ENCODE measurements around the gene TIA1. TPM values are rescaled to one million over a fixed set of nuclear protein-coding genes. Genes with fewer than 3 reads are reported as not detected.

Gene TIA1
- total RNA-seq, 4 donors from 2014 or later: 38.1 to 170 (median 53.9) TPM

DNA sequence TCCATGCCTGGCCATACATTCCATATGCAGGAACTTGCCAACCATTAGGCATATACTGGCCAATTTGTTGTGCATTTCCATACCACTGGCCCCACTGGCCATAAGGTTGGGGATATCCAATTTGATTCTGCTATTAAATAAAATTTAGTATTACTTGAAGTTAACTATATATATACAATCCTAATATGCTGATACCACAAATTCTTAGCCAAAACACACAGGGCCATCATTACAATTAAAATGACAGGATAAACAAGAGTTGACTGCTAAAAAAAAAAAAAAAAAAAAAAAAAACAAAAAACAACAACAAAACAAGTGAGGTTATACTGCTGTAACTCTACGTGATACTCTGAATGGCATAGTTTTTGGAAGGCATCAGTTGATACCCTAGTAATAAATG is 34.1 kb downstream of the TIA1 start:
- DNase-seq (ENCODE audit: low spot score): no peak
- no peak for ATAC-seq (ENCODE audit: low FRiP score)
- TF ChIP-seq, protein P1, sequence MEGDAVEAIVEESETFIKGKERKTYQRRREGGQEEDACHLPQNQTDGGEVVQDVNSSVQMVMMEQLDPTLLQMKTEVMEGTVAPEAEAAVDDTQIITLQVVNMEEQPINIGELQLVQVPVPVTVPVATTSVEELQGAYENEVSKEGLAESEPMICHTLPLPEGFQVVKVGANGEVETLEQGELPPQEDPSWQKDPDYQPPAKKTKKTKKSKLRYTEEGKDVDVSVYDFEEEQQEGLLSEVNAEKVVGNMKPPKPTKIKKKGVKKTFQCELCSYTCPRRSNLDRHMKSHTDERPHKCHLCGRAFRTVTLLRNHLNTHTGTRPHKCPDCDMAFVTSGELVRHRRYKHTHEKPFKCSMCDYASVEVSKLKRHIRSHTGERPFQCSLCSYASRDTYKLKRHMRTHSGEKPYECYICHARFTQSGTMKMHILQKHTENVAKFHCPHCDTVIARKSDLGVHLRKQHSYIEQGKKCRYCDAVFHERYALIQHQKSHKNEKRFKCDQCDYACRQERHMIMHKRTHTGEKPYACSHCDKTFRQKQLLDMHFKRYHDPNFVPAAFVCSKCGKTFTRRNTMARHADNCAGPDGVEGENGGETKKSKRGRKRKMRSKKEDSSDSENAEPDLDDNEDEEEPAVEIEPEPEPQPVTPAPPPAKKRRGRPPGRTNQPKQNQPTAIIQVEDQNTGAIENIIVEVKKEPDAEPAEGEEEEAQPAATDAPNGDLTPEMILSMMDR (IDR thresholded peaks at IDR 0.05): no peak

DNA sequence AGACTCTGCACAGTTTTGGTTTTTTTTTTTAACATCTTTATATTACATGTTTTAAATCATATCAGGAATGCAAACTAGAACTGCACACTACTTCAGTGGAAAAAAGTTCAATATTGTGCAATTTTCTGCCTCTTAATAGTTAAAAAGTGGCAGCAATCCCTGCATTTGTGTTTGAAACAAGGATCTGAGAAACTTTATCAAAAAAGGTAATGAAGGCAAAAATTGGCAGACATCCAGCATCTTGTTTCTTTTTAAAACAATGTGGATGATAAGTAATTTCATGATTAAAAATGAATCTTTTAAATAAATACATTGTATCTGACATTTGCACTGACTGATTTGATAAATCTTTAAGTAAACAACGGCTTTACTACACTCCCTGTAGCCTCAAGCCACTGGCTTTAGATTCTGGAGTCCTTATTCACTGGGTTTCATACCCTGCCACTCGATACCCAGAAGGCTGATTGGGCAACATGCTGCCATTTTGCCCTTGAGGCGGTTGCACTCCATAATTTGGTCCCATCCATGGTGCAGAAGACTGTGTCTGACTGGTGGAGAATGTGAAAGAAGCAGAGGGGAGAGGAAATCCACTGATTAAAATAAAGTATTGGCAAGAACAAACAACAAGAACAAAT is 36.0 kb downstream of the TIA1 start:
- no peak for ATAC-seq (ENCODE audit: low FRiP score)
- TF ChIP-seq, protein P1 (IDR thresholded peaks at IDR 0.05): no peak
- DNase-seq (ENCODE audit: low spot score): no peak

DNA sequence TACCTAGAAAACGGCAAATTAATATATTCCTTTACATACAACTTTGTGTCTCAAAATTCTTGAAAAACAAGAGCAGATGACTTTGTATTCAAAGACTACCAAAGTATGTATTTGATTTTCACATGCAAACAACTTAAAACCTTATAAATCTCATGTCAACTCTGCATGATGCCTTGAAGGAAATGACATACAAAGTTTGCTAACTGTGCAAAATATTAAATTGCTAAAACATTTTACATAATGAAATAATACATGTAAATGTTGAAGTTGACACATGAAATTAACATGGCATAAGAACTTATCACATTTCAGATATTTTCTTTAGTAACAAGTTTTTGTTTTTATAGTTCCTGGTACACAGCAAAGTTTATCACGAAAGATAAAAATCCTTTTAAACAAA is 36.8 kb downstream of the TIA1 start:
- ATAC-seq (ENCODE audit: low FRiP score): no peak
- no peak for DNase-seq (ENCODE audit: low spot score)
- TF ChIP-seq, protein P1 (IDR thresholded peaks at IDR 0.05): no peak

DNA sequence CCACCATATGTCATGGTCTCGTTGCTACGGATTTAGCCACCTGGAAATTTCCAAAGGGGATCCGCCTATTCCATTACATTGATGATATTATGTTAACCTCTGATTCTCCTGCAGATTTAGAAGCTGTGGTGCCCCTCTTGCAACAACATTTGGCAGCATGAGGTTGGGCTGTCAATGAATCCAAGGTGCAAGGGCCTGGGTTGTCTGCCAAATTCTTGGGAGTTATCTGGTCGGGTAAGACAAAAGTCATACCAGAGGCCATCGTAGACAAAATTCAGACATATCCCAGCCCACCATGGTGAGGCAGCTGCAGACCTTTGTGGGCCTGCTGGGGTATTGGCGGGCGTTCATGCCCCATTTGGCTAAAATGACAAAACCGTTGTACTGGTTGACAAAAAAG is 44.0 kb downstream of the TIA1 start:
- TF ChIP-seq, protein P1 (IDR thresholded peaks at IDR 0.05): no peak
- no peak for ATAC-seq (ENCODE audit: low FRiP score)
- DNase-seq (ENCODE audit: low spot score): no peak

DNA sequence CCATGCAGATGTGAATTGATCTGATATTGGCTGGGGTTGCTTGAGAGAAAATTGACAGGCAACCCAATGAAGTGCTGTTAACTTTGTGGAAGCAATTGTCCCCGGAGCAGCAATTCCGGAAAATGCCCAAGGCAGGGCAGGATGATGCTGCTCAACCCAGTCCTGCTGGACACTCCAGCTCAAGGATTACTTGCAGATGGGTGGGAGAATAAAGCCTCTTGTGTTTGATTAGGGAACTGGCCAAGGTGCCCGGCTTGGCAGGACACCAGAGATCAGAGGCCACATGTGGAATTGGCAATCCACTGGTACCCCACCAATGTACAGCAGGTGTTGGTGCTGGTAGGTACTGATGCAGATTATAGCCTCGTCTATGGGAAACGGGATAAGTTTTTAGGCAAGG is 45.3 kb downstream of the TIA1 start:
- ATAC-seq (ENCODE audit: low FRiP score) (no peak), DNase-seq (ENCODE audit: low spot score) (no peak)
- TF ChIP-seq, protein P1 (IDR thresholded peaks at IDR 0.05): no peak

DNA sequence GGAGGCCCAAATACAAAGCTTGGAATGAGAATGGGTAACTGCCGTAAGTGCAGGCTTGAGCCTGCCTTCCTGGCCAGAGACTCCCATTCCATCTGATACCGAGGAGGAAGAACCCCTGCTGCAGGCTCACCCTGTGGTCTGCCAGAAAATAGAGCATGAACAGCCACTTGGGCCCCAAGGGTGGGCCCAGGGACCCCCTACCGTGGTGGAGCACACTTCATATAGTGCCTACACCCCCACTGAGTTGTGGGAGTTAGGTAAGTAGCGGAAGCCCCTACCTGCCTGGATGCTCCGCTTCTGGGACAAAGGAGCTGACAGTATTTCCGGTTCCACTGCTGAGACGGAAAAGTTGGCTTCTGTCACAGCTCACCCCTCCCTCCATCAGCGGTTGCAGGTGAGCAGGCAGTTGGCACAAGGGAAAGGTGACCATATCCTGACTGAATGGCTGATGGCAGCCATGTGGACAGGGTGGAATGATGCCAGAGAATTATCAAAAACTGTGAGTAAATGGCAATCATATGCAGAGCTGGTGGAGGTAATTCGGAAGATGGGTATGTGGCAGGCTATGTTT is 46.1 kb downstream of the TIA1 start:
- no peak for ATAC-seq (ENCODE audit: low FRiP score)
- no peak for DNase-seq (ENCODE audit: low spot score)
- TF ChIP-seq, protein P1 (IDR thresholded peaks at IDR 0.05): no peak

DNA sequence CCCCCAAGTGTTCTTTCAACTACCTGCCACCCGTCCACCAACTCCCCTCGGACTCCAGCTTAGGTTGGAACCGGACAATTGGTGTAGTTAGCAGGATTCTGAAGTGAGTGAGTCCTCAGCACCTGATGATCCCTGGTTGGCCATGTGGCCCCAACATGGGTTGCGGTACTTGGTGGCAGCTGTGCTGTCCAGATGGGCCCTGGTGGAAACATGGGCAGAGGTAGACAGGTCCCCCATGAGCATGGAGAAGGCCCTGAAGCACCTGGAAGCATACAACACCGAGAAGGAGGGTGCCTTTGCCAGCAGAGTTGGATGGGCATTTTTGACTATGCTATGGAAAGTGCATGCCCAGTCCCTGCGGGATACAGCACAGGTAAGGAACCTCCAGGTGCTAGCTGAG is 46.6 kb downstream of the TIA1 start:
- ATAC-seq (ENCODE audit: low FRiP score) (no peak), DNase-seq (ENCODE audit: low spot score) (no peak)
- TF ChIP-seq, protein P1 (IDR thresholded peaks at IDR 0.05): no peak
